H1 (cell line): ENCODE results near the gene GTF3C2. TPM values are rescaled to one million over a fixed set of nuclear protein-coding genes. Genes with fewer than 3 reads are reported as not detected.

ENCODE experiments used
- CTCF ChIA-PET: fragments of 300-600 bp; sonication (Branson Sonifier 250); formaldehyde crosslinking; loops from one replicate; lab custom pipeline; 2021; ENCODE audit not compliant: partially characterized antibody; lab: Charles Lee
- POLR2A ChIA-PET: fragments of 300-600 bp; sonication (Branson Sonifier 250); formaldehyde crosslinking; loops from one replicate; lab custom pipeline; 2021; ENCODE audit warnings: inconsistent platforms; ENCODE audit not compliant: partially characterized antibody; lab: Charles Lee
- DNase-seq, 2 experiments: peaks; one replicate each; pipeline versions ENCODE4 v3.0.0 to v3.0.0-alpha.2; 2010 to 2022; ENCODE audit warnings: low spot score in 2 of 2, low read depth in 1 of 2, mixed read lengths in 1 of 2
- FAIRE-seq: peaks from 2 replicates; lab custom pipeline; 2011; peaks lifted over from hg19 to GRCh38; lab: Jason Lieb, UNC
- H2AFZ ChIP-seq: 2 replicates; pipeline ENCODE4 v1.8.1; 2012; ENCODE audit warnings: low read length, inconsistent platforms
- H2AK5ac ChIP-seq: 2 replicates; pipeline ENCODE4 v1.6.1; 2013; ENCODE audit warnings: low read depth, low read length
- H2BK120ac ChIP-seq: replicated peaks from 2 replicates; pipeline ENCODE3; 2013; ENCODE audit warnings: low read depth, low read length, inconsistent platforms
- H2BK12ac ChIP-seq: 2 replicates; pipeline ENCODE4 v1.6.1; 2013; ENCODE audit warnings: low read depth, low read length
- H2BK15ac ChIP-seq: 2 replicates; pipeline ENCODE4 v1.6.1; 2013; ENCODE audit warnings: low read length
- H2BK20ac ChIP-seq: 2 replicates; pipeline ENCODE4 v1.6.1; 2013; ENCODE audit warnings: low read length
- H2BK5ac ChIP-seq: 2 replicates; pipeline ENCODE4 v1.6.1; 2013; ENCODE audit warnings: low read depth, low read length
- H3K14ac ChIP-seq: 2 replicates; pipeline ENCODE4 v1.6.1; 2013; ENCODE audit warnings: inconsistent platforms; ENCODE audit not compliant: insufficient read length
- H3K18ac ChIP-seq: 2 replicates; pipeline ENCODE4 v1.6.1; 2013; ENCODE audit warnings: low read length; ENCODE audit errors: extremely low read depth
- H3K23ac ChIP-seq: 2 replicates; pipeline ENCODE4 v1.6.1; 2013; ENCODE audit warnings: inconsistent platforms; ENCODE audit not compliant: insufficient read length
- H3K23me2 ChIP-seq: 2 replicates; pipeline ENCODE4 v1.6.1; 2013; ENCODE audit warnings: low read depth, low read length
- H3K27ac ChIP-seq: 2 replicates; pipeline ENCODE4 v1.6.1; 2011; ENCODE audit warnings: low read depth, low read length, inconsistent platforms
- H3K27me3 ChIP-seq, 4 experiments: replicated peaks in 1 of 4; 1 replicate in 1 of 4; 2 replicates in 3 of 4; pipeline versions ENCODE4 v1.6.1 to v1.8.1; 2011 to 2013; ENCODE audit warnings: low read length in 3 of 4, mild to moderate bottlenecking in 3 of 4, inconsistent platforms in 2 of 4, mixed read lengths in 2 of 4, moderate library complexity in 1 of 4; ENCODE audit not compliant: control insufficient read depth in 3 of 4, insufficient read depth in 3 of 4; ENCODE audit errors: extremely low read depth in 1 of 4
- H3K36me3 ChIP-seq, 4 experiments: 2 replicates each; pipeline versions ENCODE4 v1.6.1 to v1.8.1; 2011 to 2013; ENCODE audit warnings: mild to moderate bottlenecking in 4 of 4, low read length in 3 of 4, moderate library complexity in 2 of 4, control low read depth in 1 of 4, inconsistent platforms in 1 of 4; ENCODE audit not compliant: insufficient read depth in 4 of 4, control insufficient read depth in 2 of 4
- H3K4ac ChIP-seq: replicated peaks from 2 replicates; pipeline ENCODE3; 2013; ENCODE audit warnings: low read length, low read depth, mixed read lengths, inconsistent platforms; ENCODE audit not compliant: insufficient read length
- H3K4me1 ChIP-seq, 4 experiments: replicated peaks in 1 of 4; 1 replicate in 1 of 4; 2 replicates in 3 of 4; pipeline versions ENCODE4 v1.6.1 to v1.8.1; 2011 to 2013; ENCODE audit warnings: low read length in 3 of 4, inconsistent platforms in 2 of 4, mixed read lengths in 1 of 4; ENCODE audit not compliant: insufficient read depth in 4 of 4, control insufficient read depth in 3 of 4
- H3K4me2 ChIP-seq, 2 experiments: 2 replicates each; pipeline versions ENCODE4 v1.6.1 to v1.8.1; 2011 to 2013; ENCODE audit warnings: low read depth in 2 of 2, low read length in 2 of 2, control low read depth in 1 of 2, inconsistent platforms in 1 of 2, mild to moderate bottlenecking in 1 of 2; ENCODE audit not compliant: insufficient read depth in 1 of 2
- H3K4me3 ChIP-seq, 4 experiments: fragments of 200-600, 300-600 bp in 1 of 4; sonication (generic), shearing (Covaris generic), sonication (Bioruptor Twin) in 1 of 4; 2 replicates each; pipeline versions ENCODE4 v1.5.1 to v1.8.1; 2011 to 2016; ENCODE audit warnings: low read length in 4 of 4, low read depth in 3 of 4, control low read depth in 2 of 4, inconsistent platforms in 2 of 4, mild to moderate bottlenecking in 2 of 4, mixed read lengths in 1 of 4, moderate library complexity in 1 of 4; ENCODE audit not compliant: insufficient read depth in 2 of 4; ENCODE audit errors: extremely low read depth in 1 of 4
- H3K56ac ChIP-seq: replicated peaks from 2 replicates; pipeline ENCODE3; 2013; ENCODE audit warnings: low read depth, mild to moderate bottlenecking, mixed read lengths, low read length, inconsistent platforms; ENCODE audit not compliant: insufficient read length
- H3K79me1 ChIP-seq: 2 replicates; pipeline ENCODE4 v1.6.1; 2013; ENCODE audit warnings: low read depth, low read length, control low read depth
- H3K79me2 ChIP-seq, 2 experiments: 2 replicates each; pipeline versions ENCODE4 v1.6.1 to v1.8.1; 2012 to 2013; ENCODE audit warnings: low read length in 2 of 2, mild to moderate bottlenecking in 2 of 2, inconsistent platforms in 1 of 2; ENCODE audit not compliant: insufficient read depth in 2 of 2, control insufficient read depth in 1 of 2
- H3K9ac ChIP-seq, 4 experiments: replicated peaks in 1 of 4; 1 replicate in 1 of 4; 2 replicates in 3 of 4; pipeline versions ENCODE4 v1.6.1 to v1.8.1; 2011 to 2013; ENCODE audit warnings: low read depth in 3 of 4, low read length in 3 of 4, control low read depth in 2 of 4, mild to moderate bottlenecking in 2 of 4, moderate library complexity in 2 of 4, inconsistent platforms in 1 of 4; ENCODE audit errors: extremely low read depth in 1 of 4
- H3K9me3 ChIP-seq, 2 experiments: 2 replicates each; pipeline versions ENCODE4 v1.6.1 to v1.8.1; 2012 to 2013; ENCODE audit warnings: mild to moderate bottlenecking in 2 of 2, moderate library complexity in 2 of 2, control low read depth in 1 of 2, inconsistent platforms in 1 of 2, low read depth in 1 of 2, low read length in 1 of 2, mixed read lengths in 1 of 2; ENCODE audit not compliant: insufficient read depth in 2 of 2
- H4K20me1 ChIP-seq, 2 experiments: replicated peaks in 1 of 2; 2 replicates each; pipeline versions ENCODE3 to v1.8.1; 2011 to 2013; ENCODE audit warnings: inconsistent platforms in 2 of 2, low read length in 2 of 2, mild to moderate bottlenecking in 1 of 2; ENCODE audit not compliant: insufficient read depth in 2 of 2, control insufficient read depth in 1 of 2
- H4K5ac ChIP-seq: 2 replicates; pipeline ENCODE4 v1.6.1; 2013; ENCODE audit warnings: low read length, low read depth, mixed read lengths, inconsistent platforms; ENCODE audit not compliant: insufficient read length
- H4K8ac ChIP-seq: 2 replicates; pipeline ENCODE4 v1.8.0; 2013; ENCODE audit warnings: mild to moderate bottlenecking, moderate library complexity, low read length, inconsistent platforms; ENCODE audit not compliant: insufficient read depth; ENCODE audit errors: extremely low read depth
- H4K91ac ChIP-seq: replicated peaks from 2 replicates; pipeline ENCODE3; 2013; ENCODE audit warnings: low read length, mixed read lengths, inconsistent platforms; ENCODE audit not compliant: insufficient read length
- CHD2 ChIP-seq: IDR thresholded peaks from 2 replicates; pipeline ENCODE4 v1.6.1; 2012; ENCODE audit warnings: low read length, improper control_type of control experiment
- JUND ChIP-seq: IDR thresholded peaks from 2 replicates; pipeline ENCODE4 v1.6.1; 2011; ENCODE audit warnings: mild to moderate bottlenecking, improper control_type of control experiment, low read length
- NANOG ChIP-seq: IDR thresholded peaks from 2 replicates; pipeline ENCODE4 v1.6.1; 2011; ENCODE audit warnings: low read length, low read depth, mild to moderate bottlenecking, inconsistent platforms; ENCODE audit not compliant: insufficient read depth, poor library complexity, severe bottlenecking
- RXRA ChIP-seq: IDR thresholded peaks from 2 replicates; pipeline ENCODE4 v1.6.1; 2011; ENCODE audit warnings: low read depth, mild to moderate bottlenecking, low read length, moderate library complexity; ENCODE audit not compliant: insufficient read depth
- WGBS, 2 experiments: shearing (Covaris generic) in 1 of 2; methylation state at CpG; one replicate each; pipeline versions ENCODE4 v1.1.6 to v1.1.7; 2013 to 2015; ENCODE audit warnings: low lambda C conversion rate in 2 of 2, mixed read lengths in 2 of 2, inconsistent platforms in 1 of 2, low coverage in 1 of 2, missing lambda C conversion rate in 1 of 2; ENCODE audit not compliant: insufficient replicate concordance in 2 of 2, insufficient coverage in 1 of 2, insufficient read length in 1 of 2; ENCODE audit errors: extremely low coverage in 1 of 2, missing lambda C conversion rate in 1 of 2; 5-methylcytosine and 5-hydroxymethylcytosine counted together
- polyA plus RNA-seq, 7 experiments: library from polyadenylated mRNA; depleted of rRNA in 3 of 7; stranded (reverse) in 5 of 7; unstranded in 2 of 7; fragments of >200 nt in 5 of 7; fragments of 200-250 nt in 2 of 7; gene quantifications; 1 replicate in 5 of 7; 2 replicates in 1 of 7; 4 replicates in 1 of 7; pipeline versions ENCODE4 v1.2.1 to v1.2.3, GENCODE V29; 2011 to 2013; ENCODE audit warnings: missing spikeins in 2 of 7, mixed read lengths in 2 of 7
- total RNA-seq: library from RNA; stranded (reverse); fragmentation: NEBNext Ultra II Directional; extraction: Animal tissue kit (Norgen Biotek cat#: 25700); gene quantifications from 2 replicates; pipeline ENCODE4 v1.2.1, GENCODE V29; 2021

The GTF3C2 gene
- total and polyA plus RNA-seq, 2 of the 8 experiments (the other 6 are each of a cell fraction or from before 2014, with no cell fraction given): 118 to 127 TPM

GRCh38 chr2:27278010-27278409, 78.6 kb downstream of the GTF3C2 start:
- Histone ChIP-seq H2BK20ac (no peak overlapping the region), H2BK12ac (no peak overlapping the region), H3K14ac (no peak overlapping the region), H4K8ac (no peak overlapping the region), H3K9ac (peak overlapping the region in 1 of 4 experiments; percentile 6; a peak in 1 of 7 replicates), H3K4me2 (no peak overlapping the region), H2BK15ac (0 out of 2 replicates have a peak overlapping the region, but pooled peaks have one; percentile 22), H2AK5ac (no peak overlapping the region), H2BK5ac (no peak overlapping the region), H4K20me1 (no peaks in the 10 kb centered on the region), H3K4me1 (peaks cover 4 to 16% (median 13%) of the 10 kb centered on the region in 4 experiments), H3K9me3 (no peaks in the 10 kb centered on the region), H4K5ac (no peak overlapping the region), H3K18ac (no peak overlapping the region), H3K27ac (no peak overlapping the region), H3K4ac (no peak overlapping the region), H3K23me2 (peaks cover 3% of the 10 kb centered on the region), H2BK120ac (no peak overlapping the region), H3K79me1 (no peaks in the 10 kb centered on the region), H4K91ac (no peak overlapping the region), H3K27me3 (peaks cover 0 to 4% (median 0%) of the 10 kb centered on the region in 4 experiments; a peak in 1 of 7 replicates), H2AFZ (no peak overlapping the region), H3K56ac (no peak overlapping the region), H3K79me2 (no peaks in the 10 kb centered on the region), H3K36me3 (no peaks in the 10 kb centered on the region), H3K4me3 (no peak overlapping the region), H3K23ac (no peak overlapping the region)
- CTCF ChIA-PET: interaction anchor here (2.5 to 20.2 kb wide), 8 partner anchors 10 to 181 kb away, joined by 12 to 413 read pairs (median 88); partner anchors contain the start of gene SLC30A3
- WGBS, 2 experiments: 73% methylated on average over 1 of the region's 1 CpG; no CpG with 5 or more reads in 1 of the 2 experiments
- no peak for DNase-seq
- POLR2A ChIA-PET: interaction anchor here (9.3 to 11.9 kb wide), 2 partner anchors 13 to 30 kb away, joined by 63 to 149 read pairs; partner anchors contain the start of gene SLC30A3
- FAIRE-seq: no peak
- TF ChIP-seq RXRA (no peak), CHD2 (no peak), JUND (no peak), NANOG (no peak)
